ENCODE data around the gene FBXO42.
"Not testable (repeated sequence)": the region's sequence is repeated elsewhere in the genome, so short reads cannot be mapped to it uniquely, and the experiment has no call there.

FBXO42 gene

DNA sequence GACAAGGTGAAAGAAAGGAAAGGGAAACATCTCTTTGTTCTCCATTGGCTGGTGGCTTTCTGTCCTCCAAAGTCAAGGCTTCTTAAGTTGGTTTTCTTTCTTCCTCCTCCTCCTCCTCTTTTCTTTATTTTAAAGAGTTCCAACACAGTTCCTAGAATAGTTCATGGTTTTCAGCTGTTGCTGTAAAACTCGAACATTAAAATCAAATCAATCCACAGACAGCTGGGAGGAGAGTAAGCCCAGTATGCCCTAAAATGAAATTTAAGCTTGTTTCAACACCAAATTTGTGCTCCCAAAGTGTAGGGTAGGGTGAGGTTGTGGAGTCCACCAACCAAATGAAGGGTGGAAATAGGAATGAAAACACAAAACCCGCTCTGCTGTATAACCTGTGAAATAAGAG, 104.8 kb downstream of the FBXO42 start:
- no peak overlapping the region for H3K27ac ChIP-seq (ENCODE audit: low read depth, low read length, poor library complexity, severe bottlenecking)

DNA sequence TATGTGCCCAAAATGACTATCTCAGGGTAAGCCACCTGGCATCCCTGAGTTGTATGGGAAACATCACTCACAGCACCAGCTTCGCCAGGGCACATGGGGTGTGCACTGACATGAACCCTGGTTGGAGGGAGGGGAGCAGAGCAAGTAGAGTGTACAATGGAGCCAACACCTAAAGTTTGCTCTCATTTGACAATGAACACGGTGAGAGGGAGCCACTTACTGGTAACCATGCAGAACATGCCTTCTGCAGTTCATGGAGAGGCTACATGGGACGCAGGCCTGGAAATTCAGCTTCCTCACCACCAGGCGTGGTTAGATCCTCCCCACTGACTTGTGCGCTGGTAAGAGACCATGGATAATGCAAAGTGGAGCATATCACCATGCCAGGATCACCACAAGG, 105.3 kb downstream of the FBXO42 start:
- Histone ChIP-seq H3F3A (ENCODE audit: insufficient read depth, low read length) (peaks cover 7% of the 10 kb centered on the region; the same call in 1 of the 2 replicates), H2AFZ (ENCODE audit: low read length) (no peak overlapping the region), H3K4me1 (ENCODE audit: insufficient read depth, low read length, severe bottlenecking) (peaks cover 32% of the 10 kb centered on the region), H3K27ac (ENCODE audit: low read depth, low read length, poor library complexity, severe bottlenecking) (no peak overlapping the region), H3K4me3 (ENCODE audit: low read depth, low read length, poor library complexity, severe bottlenecking) (no peak overlapping the region), H3K9me2 (ENCODE audit: low read depth, low read length) (no peaks in the 10 kb centered on the region), H3K9me3 (ENCODE audit: low read length) (no peaks in the 10 kb centered on the region), H3K9ac (ENCODE audit: low read length) (no peak overlapping the region), H3K27me3 (ENCODE audit: insufficient read depth, low read length) (no peaks in the 10 kb centered on the region), H3K36me3 (ENCODE audit: insufficient read depth, low read length) (peaks cover 30% of the 10 kb centered on the region; the same call in 1 of the 2 replicates), H3K79me2 (ENCODE audit: insufficient read depth, low read length) (no peaks in the 10 kb centered on the region), H3K4me2 (ENCODE audit: low read length) (no peak overlapping the region), H4K20me1 (ENCODE audit: insufficient read depth, low read length) (no peaks in the 10 kb centered on the region)
- TF ChIP-seq, protein P1, sequence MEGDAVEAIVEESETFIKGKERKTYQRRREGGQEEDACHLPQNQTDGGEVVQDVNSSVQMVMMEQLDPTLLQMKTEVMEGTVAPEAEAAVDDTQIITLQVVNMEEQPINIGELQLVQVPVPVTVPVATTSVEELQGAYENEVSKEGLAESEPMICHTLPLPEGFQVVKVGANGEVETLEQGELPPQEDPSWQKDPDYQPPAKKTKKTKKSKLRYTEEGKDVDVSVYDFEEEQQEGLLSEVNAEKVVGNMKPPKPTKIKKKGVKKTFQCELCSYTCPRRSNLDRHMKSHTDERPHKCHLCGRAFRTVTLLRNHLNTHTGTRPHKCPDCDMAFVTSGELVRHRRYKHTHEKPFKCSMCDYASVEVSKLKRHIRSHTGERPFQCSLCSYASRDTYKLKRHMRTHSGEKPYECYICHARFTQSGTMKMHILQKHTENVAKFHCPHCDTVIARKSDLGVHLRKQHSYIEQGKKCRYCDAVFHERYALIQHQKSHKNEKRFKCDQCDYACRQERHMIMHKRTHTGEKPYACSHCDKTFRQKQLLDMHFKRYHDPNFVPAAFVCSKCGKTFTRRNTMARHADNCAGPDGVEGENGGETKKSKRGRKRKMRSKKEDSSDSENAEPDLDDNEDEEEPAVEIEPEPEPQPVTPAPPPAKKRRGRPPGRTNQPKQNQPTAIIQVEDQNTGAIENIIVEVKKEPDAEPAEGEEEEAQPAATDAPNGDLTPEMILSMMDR (IDR thresholded peaks at IDR 0.05; ENCODE audit: low read length), result no peak
- no peak for TF ChIP-seq EZH2 (IDR thresholded peaks at IDR 0.05; ENCODE audit: borderline replicate concordance, low read length)

More for the DNA sequence above, 104.8 kb downstream of the FBXO42 start:
- Histone ChIP-seq H3K9me3 (ENCODE audit: low read length) (no peaks in the 10 kb centered on the region), H3K9ac (ENCODE audit: low read length) (no peak overlapping the region), H3K4me1 (ENCODE audit: insufficient read depth, low read length, severe bottlenecking) (peaks cover 32% of the 10 kb centered on the region), H2AFZ (ENCODE audit: low read length) (no peak overlapping the region), H3F3A (ENCODE audit: insufficient read depth, low read length) (peaks cover 7% of the 10 kb centered on the region; the same call in 1 of the 2 replicates), H4K20me1 (ENCODE audit: insufficient read depth, low read length) (no peaks in the 10 kb centered on the region), H3K4me3 (ENCODE audit: low read depth, low read length, poor library complexity, severe bottlenecking) (no peak overlapping the region), H3K4me2 (ENCODE audit: low read length) (no peak overlapping the region), H3K79me2 (ENCODE audit: insufficient read depth, low read length) (no peaks in the 10 kb centered on the region), H3K9me2 (ENCODE audit: low read depth, low read length) (no peaks in the 10 kb centered on the region), H3K36me3 (ENCODE audit: insufficient read depth, low read length) (peaks cover 34% of the 10 kb centered on the region; the same call in 1 of the 2 replicates), H3K27me3 (ENCODE audit: insufficient read depth, low read length) (no peaks in the 10 kb centered on the region)
- TF ChIP-seq EZH2 (IDR thresholded peaks at IDR 0.05; ENCODE audit: borderline replicate concordance, low read length), result no peak
- TF ChIP-seq, protein P1 (IDR thresholded peaks at IDR 0.05; ENCODE audit: low read length), result no peak

DNA sequence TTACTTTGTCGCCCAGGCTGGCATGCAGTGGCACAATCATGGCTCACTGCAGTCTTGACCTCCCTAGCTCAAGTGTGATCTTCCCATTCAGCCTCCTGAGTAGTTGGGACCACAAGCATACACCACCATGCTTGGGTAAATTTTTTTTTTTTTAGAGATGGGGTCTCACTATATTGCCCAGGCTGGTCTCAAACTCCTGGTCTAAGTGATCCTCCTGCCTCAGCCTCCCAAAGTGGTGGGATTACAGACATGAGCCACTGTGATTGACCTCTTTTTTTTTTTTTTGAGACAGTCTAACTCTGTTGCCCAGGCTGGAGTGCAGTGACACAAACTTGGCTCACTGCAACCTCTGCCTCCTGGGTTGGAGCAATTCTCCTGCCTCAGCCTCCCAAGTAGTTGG, 106.0 kb downstream of the FBXO42 start:
- Histone ChIP-seq H3K4me1 (ENCODE audit: insufficient read depth, low read length, severe bottlenecking) (peaks cover 32% of the 10 kb centered on the region), H3K36me3 (ENCODE audit: insufficient read depth, low read length) (peaks cover 24% of the 10 kb centered on the region; the same call in 1 of the 2 replicates)
- H3K9me3 ChIP-seq (ENCODE audit: low read length); H3K27ac ChIP-seq (ENCODE audit: low read depth, low read length, poor library complexity, severe bottlenecking); H3K4me3 ChIP-seq (ENCODE audit: low read depth, low read length, poor library complexity, severe bottlenecking); H3K27me3 ChIP-seq (ENCODE audit: insufficient read depth, low read length); H3K79me2 ChIP-seq (ENCODE audit: insufficient read depth, low read length); H3K4me2 ChIP-seq (ENCODE audit: low read length); H2AFZ ChIP-seq (ENCODE audit: low read length); H3F3A ChIP-seq (ENCODE audit: insufficient read depth, low read length); H4K20me1 ChIP-seq (ENCODE audit: insufficient read depth, low read length); H3K9ac ChIP-seq (ENCODE audit: low read length); H3K9me2 ChIP-seq (ENCODE audit: low read depth, low read length): not testable (repeated sequence)

GRCh38 chr1:16245476-16246196, 106.6 kb downstream of the FBXO42 start:
- H3K9me2 ChIP-seq (ENCODE audit: low read depth, low read length), result no peaks in the 10 kb centered on the region
- H3K4me1 ChIP-seq (ENCODE audit: insufficient read depth, low read length, severe bottlenecking), result peaks cover 27% of the 10 kb centered on the region
- H3K27ac ChIP-seq (ENCODE audit: low read depth, low read length, poor library complexity, severe bottlenecking), result no peak overlapping the region
- peaks cover 18% of the 10 kb centered on the region; the same call in 1 of the 2 replicates for H3K36me3 ChIP-seq (ENCODE audit: insufficient read depth, low read length)
- H3F3A ChIP-seq (ENCODE audit: insufficient read depth, low read length), result peaks cover 7% of the 10 kb centered on the region; the same call in 1 of the 2 replicates
- no peaks in the 10 kb centered on the region for H3K79me2 ChIP-seq (ENCODE audit: insufficient read depth, low read length)
- H3K27me3 ChIP-seq (ENCODE audit: insufficient read depth, low read length), result no peaks in the 10 kb centered on the region
- no peak overlapping the region for H3K4me3 ChIP-seq (ENCODE audit: low read depth, low read length, poor library complexity, severe bottlenecking)
- no peak overlapping the region for H3K9ac ChIP-seq (ENCODE audit: low read length)
- no peak overlapping the region for H2AFZ ChIP-seq (ENCODE audit: low read length)
- TF ChIP-seq EZH2 (IDR thresholded peaks at IDR 0.05; ENCODE audit: borderline replicate concordance, low read length), result no peak
- TF ChIP-seq, protein P1 (IDR thresholded peaks at IDR 0.05; ENCODE audit: low read length), result no peak
- H4K20me1 ChIP-seq (ENCODE audit: insufficient read depth, low read length), result no peaks in the 10 kb centered on the region
- H3K9me3 ChIP-seq (ENCODE audit: low read length), result no peaks in the 10 kb centered on the region
- H3K4me2 ChIP-seq (ENCODE audit: low read length), result no peak overlapping the region

Measured in OCI-LY1 (cell line).